GM18870 (cell line): ENCODE measurements around the gene MAP3K15.
"Not testable (repeated sequence)": the region's sequence is repeated elsewhere in the genome, so short reads cannot be mapped to it uniquely, and the experiment has no call there.

ENCODE experiments used
- ATAC-seq: cut with Tn5 transposase; IDR thresholded peaks from one replicate; pipeline ENCODE4 v1.9.1; 2021; ENCODE audit warnings: moderate library complexity; ENCODE audit not compliant: unreplicated experiment

Gene MAP3K15

DNA sequence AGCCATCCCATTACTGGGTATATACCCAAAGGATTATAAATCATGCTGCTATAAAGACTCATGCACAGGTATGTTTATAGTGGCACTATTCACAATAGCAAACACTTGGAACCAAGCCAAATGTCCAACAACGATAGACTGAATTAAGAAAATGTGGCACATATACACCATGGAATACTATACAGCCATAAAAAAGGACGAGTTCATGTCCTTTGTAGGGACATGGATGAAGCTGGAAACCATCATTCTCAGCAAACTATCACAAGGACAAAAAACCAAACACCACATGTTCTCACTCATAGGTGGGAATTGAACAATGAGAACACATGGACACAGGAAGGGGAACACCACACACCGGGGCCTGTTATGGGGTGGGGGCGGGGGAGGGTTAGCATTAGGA lies 92.6 kb downstream of the MAP3K15 start:
- not testable (repeated sequence) for ATAC-seq

DNA sequence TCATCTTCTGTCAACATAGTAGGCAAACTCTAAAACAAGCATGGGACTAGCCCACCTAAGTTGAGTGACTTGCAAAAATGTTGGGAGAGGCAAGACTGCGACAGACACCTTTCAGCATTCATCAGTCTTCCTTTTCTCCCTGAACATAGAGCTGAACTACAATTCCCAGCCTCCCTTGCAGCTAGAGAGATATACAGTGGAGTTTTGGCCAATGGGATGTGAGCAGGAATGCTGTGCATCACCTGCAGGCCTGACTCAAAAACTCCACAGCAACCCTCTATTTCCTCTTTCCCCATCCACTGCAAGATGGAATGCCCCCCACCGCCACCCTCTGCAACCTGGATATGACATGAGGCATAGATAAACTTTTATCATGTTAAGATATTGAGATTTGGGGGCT lies 105.0 kb downstream of the MAP3K15 start:
- no peak for ATAC-seq

DNA sequence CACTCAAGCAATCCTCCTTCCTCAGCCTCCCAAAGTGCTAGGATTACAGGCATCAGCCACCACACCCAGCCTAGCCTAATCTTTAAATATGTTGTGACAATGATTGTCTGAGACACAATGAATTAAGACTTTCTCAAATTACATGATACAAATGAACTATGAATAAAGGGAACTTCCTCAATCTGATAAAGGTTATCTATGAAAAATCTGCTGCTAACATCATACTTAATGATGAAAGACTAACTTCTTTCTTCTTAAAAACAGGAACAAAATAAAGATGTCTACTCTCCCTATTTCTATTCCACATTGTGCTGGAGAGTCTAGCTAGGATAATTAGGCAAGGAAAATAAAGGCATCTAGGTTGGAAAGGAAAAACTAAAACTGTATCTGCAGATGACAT lies 111.6 kb downstream of the MAP3K15 start:
- ATAC-seq = no peak

DNA sequence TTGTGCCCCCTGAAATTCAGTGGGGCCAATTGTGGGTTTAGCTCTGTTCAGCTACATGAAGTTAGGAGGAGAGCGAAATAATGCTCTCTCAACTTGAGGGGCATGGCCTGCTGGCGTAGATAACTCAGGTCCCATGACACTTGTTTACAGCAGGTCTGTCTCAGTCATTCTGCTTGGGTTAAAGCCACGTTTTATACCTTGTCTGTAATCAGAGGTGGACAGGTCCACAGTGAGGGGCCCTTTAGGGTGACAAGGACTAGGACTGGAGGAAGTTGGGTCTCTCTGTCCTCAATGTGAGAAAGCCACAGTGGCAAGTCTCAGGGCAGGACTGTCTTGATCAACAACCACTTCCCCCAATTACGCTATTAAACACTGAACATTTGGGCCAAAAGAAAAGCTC lies 122.6 kb downstream of the MAP3K15 start:
- no peak for ATAC-seq

DNA sequence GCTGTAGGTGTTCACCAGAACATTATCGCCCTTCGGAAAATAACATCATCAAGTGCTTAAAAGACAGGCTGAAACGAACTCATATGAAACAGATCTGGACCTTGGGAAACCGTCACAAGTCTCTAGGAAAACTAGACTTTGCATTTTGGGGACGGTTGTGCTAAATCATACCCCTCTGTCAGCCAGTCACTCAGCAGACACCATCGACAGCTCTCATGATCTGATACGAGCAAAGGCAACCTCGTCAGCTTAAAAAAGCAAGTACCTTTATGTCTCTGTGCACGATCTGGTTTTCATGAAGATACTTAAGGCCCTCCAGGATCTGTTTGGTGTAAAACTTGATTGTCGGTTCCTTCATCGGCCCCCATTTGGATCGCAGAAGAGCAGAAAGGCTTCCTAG lies 123.2 kb downstream of the MAP3K15 start:
- ATAC-seq = no peak

DNA sequence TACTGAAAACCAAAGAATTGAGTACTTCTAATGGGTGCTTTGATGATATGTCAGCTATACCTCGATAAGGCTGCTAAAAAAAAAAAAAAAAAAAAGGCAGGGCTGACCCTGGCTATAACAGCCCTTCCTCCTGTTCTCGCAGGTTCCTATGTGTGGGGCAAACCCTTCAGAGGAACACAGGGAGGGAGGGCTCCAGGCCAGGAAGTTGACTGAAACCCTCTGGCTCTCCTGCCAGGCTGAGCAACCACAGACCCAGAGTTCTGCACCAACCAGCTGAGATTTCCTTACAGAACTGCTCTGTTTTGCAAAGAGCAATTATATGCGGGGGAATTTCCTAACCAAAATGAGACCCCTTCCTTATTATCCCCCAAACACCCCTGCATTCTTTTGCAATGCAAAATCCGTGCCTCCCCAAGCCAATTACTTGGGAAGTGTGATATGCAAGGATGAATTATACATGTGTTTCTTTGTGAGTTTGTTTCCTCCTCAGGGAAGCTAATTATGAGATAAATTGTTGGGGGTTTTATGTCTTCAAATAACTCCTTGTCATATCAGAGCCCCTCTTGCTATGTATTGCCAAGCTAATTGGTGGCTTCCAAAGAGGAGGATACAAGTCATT lies 126.0 kb downstream of the MAP3K15 start:
- ATAC-seq = no peak

DNA sequence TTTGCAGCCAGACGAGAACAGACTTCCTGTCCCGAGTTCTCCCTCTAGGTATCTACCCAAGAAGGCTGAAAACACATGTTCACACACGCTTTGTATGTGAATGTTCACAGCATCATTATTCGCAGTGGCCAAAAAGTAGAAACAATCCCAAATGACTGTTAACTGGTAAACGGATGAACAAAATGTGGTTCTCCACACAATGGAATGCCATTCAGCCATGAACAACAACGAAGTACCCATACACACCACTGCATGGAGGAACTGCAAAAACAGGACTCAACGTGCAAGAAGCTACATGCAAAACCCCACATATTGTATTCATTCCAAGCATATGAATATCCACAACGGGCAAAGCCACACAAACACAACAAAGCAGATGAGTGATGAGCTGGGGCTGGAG lies 126.6 kb downstream of the MAP3K15 start:
- ATAC-seq = no peak

DNA sequence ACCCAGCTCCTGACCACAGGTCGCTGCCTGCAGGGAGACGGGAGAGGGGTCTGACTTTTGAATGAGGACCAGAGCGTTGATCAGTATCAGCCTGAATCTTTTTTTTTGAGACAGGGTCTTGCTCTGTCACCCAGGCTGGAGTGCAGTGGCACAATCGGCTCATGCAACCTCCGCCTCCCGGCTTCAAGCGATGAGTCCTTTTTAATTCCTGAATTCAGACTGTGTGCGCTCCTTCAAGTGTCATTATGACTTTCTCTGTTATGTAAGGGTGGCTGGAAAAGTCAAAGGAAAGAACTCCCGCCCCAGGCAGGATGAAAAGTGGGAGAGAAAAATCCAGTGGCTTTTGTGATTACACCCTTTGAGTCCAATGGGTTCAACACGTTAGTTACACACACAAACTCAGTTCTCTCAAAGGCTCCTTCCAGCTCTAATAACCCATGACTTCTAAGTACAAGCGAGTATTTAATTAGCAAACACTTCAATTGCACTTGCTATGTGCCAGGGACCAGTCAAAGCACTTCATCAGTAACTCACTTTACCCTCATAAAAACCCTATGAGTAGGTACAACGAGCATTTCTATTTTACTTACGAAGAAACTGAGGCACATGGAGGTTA lies 127.1 kb downstream of the MAP3K15 start:
- no peak for ATAC-seq

DNA sequence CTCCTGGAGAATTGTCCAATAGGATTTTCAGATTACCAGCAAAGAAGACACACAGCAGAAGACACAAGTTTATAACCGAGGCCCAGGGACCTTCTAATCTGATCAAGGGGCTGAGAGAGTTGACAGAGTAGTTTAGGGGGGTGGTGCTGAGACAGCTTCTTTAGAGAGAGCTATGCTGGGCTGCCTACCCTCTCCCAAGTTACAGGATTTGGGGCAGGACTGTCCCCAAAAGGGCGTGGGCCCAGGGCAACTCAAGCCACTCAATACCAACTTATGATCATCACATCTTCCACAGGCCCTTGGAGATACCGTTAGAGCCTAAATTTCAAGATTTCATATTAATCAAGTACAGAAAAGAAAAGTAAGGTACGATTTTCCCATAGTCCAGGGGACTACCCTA lies 128.6 kb downstream of the MAP3K15 start:
- no peak for ATAC-seq

DNA sequence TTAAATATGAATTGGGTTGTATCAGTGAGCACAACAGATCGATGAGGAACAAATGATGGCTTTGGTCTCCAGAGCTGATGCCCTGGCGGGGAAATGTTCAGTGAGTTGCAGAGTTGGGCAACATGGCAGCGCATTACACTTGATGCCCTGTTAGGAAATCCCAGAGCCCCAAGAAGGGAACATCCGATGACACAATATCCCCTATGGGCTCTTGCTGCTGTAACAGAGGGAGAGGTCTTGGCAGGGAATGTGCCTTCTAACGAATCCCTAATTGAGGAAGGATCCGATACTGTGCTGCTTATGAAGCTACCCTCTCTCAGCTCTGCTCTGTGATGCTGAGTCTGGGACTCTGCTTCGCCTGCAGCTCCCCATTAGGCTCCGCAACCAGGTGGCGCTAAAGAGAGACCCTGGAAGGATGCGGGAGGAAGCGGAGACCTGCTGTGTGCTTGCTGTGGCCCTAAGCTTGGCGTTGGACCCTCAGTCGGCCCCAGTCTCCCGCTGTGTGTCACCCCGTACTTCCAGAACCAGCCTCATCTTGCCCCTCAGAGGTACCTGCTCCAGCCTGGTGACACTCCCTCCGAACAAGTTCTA lies 132.7 kb downstream of the MAP3K15 start:
- ATAC-seq = no peak

DNA sequence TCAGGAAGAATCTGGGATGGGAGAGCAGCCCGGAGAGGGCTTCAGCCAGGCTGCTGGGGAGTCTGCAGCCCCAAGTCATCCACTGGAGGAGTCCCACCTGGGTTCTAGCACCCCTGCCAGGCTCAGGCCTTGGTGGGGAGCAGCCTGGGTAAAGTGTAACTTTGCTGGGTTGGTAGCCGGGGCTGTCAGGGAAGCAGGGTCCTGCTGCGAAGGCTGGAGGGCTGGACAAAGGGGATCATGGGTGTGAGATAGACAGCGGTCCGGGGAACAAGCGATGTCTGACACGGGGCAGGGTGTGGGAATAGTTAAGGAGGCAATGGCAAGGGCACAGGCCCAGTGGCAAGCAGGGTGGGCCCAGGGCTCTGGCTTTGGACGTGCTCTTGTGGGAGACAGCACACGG lies 134.0 kb downstream of the MAP3K15 start:
- no peak for ATAC-seq

DNA sequence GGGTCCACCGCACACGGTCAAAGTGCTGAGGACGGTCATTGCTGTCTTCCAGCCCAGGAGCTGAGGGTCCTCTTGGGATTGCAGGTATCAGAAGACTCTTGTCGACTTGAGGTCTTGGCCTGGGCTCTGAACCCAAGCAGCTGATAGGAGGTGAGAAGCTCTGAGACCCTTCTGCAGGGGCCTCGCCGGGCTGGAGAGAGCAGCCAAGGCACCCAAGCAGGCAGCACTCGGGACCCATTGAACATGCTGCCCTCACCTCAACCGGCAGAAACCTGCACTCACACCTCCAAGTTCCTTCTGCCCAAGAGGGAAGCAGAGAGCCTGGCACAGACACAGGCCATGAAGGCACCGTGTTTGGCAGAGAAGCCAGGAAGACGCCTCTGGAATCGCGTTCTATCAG lies 137.5 kb downstream of the MAP3K15 start:
- no peak for ATAC-seq

DNA sequence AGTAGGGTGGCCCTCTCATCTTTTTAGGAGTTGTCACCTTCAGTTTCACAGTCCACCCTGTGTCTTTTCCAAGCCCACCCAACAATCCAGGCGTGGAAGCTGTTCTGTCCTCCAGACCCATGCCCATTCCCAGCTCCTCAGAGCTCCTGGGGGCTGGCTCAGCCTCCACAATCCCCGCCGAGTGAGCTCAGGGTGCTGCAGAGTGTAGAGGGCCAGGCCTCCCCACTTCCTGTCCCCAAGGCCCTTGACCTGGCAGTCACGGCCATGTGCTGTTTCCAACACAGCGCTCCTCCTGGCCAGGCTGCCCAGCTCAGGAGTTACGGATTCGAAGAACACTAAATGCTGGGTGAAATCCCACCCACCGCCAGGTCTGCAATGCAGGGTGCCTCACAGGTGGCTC lies 139.8 kb downstream of the MAP3K15 start:
- no peak for ATAC-seq

DNA sequence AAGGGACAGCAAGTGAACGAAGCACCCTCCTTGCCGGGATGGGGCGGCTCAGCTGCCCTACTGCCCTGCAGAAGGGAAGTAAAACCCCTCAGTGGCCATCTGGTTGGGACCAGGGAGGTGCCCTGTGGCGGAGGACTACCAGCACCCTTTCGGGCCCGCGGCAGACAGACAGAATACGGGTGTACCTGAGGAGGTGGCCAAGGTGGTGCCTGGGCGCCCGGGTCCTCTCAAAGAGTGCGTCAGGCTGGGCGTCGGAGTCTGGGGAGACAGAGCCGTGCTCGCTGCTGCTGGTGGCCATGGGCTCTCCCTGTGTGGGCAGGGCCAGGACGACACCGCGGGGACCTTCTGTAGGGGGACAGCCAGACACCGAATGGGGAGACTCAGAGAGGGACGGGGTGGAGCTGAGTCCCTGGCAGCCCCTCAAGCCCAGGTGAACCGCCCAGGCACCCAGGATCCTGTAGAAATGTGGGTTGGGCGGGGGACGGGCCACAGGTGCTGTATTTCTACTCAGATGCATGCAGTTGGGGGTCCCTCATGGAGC lies 141.9 kb downstream of the MAP3K15 start:
- no peak for ATAC-seq

DNA sequence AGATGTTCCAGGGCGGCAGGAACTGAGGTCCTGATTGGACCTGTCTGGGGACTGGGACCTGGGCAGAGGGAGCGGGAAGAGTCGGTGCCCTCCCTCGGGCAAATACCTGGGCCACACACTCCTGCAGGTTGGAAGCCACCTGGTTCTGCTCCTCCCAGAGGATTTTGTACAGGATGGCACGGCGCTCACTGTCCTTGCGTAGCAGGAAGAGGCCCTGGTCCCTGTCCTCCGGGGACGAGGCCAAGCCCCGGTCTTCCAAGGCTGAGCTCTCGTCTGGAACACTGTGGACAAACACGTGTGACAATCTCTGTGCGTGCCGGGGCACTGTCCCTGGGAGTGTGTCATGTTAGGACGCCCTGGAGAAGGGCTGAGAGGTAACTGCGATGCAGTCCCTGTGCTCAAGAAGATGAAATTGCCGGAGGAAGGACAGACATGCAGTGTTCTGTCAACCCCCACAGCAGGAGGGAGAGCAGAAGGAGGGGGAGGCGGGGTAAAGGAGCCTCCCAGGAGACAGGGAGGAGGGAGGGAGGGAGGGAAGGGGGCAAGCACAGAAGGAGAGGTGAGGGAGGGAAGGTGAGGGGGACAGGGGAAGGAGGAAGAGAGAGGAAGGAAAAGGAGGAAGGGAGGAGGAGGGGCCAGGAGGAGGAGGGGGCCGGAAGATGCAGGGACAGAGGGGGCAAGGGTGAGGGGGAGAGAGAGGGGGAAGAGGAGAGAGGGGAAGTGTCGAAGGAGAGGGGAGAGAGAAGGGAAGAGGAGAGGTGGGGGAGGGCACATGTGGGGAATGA lies 142.6 kb downstream of the MAP3K15 start:
- no peak for ATAC-seq

DNA sequence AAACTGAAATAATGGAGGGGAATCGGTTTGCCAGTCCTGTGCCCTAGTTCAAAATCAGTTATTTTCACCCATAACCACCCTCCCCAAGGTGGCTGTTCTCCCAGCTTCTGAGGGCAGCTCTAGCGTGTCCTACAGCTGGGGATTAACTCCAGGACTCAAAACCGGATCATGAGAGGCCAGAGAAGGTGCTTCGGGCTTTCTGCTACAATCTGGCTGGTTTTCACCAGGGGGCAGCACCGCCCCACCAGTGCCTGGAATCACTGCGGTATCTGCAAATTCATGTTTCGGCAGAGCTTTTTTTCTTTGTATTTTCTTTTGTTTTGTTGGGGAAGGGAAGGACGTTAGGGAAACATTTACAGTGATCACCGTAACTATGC lies 143.2 kb downstream of the MAP3K15 start:
- no peak for ATAC-seq

DNA sequence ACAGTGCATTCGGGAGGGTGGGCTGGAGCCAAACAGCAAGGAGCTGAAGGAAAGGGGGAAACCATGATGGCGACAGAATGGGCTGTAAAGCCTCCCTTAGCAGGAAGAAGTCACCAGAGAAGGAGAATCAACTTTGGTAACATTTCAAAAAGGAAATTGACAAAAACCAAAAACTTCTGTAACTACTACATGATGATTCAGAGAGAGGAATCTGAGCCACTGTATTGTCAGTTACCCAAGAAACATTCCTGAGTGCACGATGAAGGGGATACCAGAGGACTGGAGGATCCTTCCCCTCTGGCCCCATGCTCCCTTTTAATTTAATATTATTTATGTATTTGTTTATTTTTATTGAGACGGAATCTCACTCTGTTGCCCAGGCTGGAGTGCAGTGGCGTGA lies 145.2 kb downstream of the MAP3K15 start:
- no peak for ATAC-seq

DNA sequence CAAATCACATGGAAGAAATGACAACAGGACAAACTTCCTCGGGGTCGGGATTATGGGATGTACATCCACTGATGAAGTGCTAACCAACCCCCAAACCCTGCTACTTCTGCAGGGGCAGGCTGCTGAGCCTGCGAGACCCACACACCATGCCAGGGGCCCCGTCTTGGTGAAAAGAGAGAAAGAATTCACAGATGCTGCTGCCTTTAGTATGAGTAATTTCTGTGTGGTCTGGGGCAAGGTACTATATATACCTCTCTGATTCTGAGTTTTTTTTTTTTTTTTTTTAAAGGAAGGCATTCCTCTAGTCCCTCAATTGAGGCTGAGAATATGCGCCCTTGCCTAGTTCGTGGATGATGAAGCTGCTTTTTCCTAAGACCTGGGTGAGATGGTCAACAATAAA lies 146.7 kb downstream of the MAP3K15 start:
- ATAC-seq = no peak

DNA sequence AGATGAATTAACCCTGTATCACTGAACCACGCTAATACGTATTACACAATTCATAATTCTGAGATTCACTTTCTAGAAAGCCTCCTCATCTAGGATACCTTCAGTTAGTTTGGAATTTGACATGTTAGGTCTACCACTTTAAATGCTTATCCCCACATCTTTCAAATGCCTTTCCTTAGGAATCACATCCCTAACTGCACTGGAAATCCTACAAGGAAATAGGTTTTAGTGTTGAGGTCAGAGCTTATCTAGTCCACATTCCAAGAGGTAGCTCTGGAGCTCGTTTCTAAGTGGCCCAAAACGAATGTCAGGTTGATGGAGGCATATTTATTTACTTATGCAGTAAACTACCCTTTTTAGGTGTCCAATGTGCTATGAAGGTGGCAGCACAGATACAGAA lies 153.6 kb downstream of the MAP3K15 start:
- ATAC-seq = no peak

DNA sequence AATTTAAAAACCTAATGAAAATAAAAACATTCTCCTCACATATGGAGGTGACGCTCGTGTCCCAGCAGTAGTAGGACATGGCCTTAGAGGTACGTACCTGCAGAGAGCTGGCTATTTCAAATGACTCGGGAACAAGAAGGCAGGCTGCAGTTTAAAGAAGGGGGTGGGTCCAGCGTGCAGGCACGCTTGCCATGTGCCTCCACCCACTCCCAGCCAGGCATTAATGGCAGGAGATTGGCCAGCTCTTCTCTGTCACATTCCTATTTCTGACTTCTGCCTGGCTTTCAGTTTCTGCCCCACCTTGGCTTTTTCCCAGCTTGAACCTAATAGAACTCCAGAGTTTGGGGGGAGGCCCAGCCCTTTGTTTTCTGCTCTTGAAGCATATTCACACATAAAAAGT lies 154.4 kb downstream of the MAP3K15 start:
- ATAC-seq = no peak

DNA sequence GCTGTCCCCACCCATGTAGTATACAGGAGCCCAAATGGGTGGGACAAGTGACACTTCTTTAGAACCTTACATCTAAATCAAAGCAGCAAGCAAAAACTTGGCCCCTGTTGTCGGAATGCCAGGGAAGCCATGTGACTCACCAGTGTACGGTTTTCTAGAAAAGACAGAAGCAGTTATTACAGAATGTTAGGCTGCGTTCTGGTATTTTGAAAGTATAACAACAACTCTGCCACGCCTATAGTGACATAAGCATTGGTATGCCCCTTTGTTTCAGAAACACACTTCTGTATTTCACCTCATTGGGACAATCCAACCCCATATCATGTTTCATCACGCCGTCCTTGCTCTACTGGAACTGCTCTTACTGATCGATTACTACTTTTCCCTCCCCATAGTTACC lies 156.8 kb downstream of the MAP3K15 start:
- ATAC-seq = no peak

DNA sequence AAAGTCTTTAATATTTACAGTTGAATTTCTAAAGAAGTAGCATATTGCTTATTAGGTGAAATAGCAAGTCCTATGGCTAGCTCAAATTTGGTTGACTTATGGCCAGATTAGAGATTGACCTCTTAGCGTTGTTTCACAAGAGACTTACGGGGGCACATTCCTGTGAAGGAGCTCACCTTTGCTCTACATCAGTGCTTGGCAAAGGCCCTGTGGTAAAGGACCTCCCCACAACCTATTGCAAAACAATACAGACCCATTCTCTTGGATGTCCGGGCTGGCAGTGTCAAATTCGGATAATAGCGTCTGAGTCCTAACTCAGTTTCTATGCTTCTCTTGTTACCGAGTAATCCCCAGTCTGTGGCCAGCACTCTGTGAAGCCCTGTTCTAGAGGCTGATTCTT lies 160.7 kb downstream of the MAP3K15 start:
- no peak for ATAC-seq
